Measurements from ENCODE around the gene PCIF1. TPM values are rescaled to one million over a fixed set of nuclear protein-coding genes. Genes with fewer than 3 reads are reported as not detected.
A peak's percentile ranks its signal among the peaks of the same experiment; 100 is the strongest.

The PCIF1 gene
- total RNA-seq, 1 donor from 2014 or later, result 13.0 TPM

DNA sequence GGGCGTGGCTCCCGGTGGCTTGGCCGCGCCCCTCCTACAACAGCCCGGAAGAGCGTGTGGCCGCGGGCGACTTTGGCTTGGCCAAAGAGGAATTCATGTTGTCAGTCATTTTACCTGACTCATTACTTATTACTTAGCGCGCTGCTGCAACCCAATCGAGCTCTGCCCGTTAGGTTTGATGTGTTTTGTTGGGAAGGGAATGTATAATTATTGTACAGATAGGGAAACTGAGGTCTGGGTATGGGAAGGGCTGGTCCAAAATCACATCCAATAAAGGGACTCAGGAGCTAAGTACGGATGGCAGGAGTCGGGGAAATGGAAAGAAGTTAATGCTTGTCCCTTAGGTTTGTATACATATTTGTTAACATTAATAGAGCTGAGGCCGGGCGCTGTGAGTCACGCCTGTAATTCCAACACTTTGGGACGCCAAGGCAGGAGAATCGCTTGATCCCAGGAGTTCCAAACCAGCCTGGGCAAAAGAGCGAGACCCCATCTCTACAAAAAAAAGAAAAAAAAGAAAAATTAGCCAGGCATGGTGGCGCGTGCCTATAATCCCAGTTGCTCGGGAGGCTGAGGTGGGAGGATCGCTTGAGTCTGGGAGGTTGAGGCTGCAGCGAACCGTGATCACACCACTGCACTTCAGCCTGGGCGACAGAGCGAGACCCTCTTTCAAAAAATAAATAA is 38.2 kb downstream of the PCIF1 start:
- FAIRE-seq, result no peak
- H3K9ac ChIP-seq (ENCODE audit: low read length), result peak overlapping the region; percentile 96

DNA sequence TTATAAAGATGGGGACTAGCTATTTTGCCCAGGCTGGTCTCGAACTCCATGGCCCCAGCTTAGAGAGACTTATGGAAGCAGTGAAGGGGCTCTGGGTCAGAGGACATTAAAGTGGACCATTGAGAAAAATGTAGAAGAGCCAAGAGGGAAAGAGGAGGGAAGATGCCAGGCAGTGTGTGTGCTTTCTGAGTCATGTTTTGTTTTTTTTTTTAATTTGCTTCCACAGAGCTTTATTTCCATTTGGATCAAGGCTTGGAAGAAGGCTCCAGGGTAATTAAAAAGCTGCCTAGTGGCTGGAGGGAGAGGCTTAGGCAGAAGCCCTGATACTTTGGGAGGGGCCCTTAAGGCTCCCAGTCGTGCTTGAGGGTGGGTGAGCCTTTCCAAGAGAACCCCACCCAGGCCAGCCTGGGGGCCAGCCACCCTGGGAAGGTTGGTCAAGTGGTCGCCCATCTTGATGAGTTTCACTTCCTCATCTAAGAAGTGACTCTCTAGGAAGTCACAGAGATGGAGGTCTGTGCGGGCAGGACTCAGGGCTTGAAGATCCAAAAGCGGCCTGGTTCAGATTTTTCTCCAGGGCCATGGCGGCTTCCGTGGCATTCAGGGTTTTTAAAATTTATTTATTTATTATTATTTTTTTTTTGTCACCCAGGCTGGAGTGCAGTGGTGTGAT is 40.5 kb downstream of the PCIF1 start:
- no peak overlapping the region for H2AFZ ChIP-seq (ENCODE audit: low read depth, low read length)
- H3K36me3 ChIP-seq (ENCODE audit: insufficient read depth, low read length), result no peaks in the 10 kb centered on the region
- peaks cover 3% of the 10 kb centered on the region for H4K20me1 ChIP-seq (ENCODE audit: insufficient read depth, low read length)
- no peak overlapping the region for H3K4me3 Mint-ChIP-seq (ENCODE audit: unreplicated experiment)
- no peaks in the 10 kb centered on the region for H3K9me3 Mint-ChIP-seq (ENCODE audit: unreplicated experiment)
- H3K4me2 ChIP-seq (ENCODE audit: low read length), result no peak overlapping the region
- H3K27me3 Mint-ChIP-seq (ENCODE audit: low read depth, unreplicated experiment), result peaks cover 2% of the 10 kb centered on the region
- FAIRE-seq (no peak), DNase-seq (ENCODE audit: low read depth) (no peak)
- peaks cover 16% of the 10 kb centered on the region for H3K4me1 ChIP-seq (ENCODE audit: insufficient read depth, low read length)
- TF ChIP-seq EZH2 (IDR thresholded peaks at IDR 0.05; ENCODE audit: insufficient read depth, low read length), result no peak
- TF ChIP-seq, protein P1, sequence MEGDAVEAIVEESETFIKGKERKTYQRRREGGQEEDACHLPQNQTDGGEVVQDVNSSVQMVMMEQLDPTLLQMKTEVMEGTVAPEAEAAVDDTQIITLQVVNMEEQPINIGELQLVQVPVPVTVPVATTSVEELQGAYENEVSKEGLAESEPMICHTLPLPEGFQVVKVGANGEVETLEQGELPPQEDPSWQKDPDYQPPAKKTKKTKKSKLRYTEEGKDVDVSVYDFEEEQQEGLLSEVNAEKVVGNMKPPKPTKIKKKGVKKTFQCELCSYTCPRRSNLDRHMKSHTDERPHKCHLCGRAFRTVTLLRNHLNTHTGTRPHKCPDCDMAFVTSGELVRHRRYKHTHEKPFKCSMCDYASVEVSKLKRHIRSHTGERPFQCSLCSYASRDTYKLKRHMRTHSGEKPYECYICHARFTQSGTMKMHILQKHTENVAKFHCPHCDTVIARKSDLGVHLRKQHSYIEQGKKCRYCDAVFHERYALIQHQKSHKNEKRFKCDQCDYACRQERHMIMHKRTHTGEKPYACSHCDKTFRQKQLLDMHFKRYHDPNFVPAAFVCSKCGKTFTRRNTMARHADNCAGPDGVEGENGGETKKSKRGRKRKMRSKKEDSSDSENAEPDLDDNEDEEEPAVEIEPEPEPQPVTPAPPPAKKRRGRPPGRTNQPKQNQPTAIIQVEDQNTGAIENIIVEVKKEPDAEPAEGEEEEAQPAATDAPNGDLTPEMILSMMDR (IDR thresholded peaks at IDR 0.05; ENCODE audit: insufficient read depth, low read depth, low read length), result no peak
- no peaks in the 10 kb centered on the region for H3K36me3 Mint-ChIP-seq (ENCODE audit: low read depth, unreplicated experiment)
- H3K27ac ChIP-seq (ENCODE audit: low read depth, low read length), result no peak overlapping the region
- H3K27me3 ChIP-seq (ENCODE audit: insufficient read depth, low read length), result peaks cover 3% of the 10 kb centered on the region
- H3K9ac ChIP-seq (ENCODE audit: low read length), result no peak overlapping the region
- no peaks in the 10 kb centered on the region for H3K9me3 ChIP-seq (ENCODE audit: insufficient read depth, low read depth, low read length)
- no peak overlapping the region for H3K4me3 ChIP-seq (ENCODE audit: insufficient read depth, low read depth, low read length)
- H3K27ac Mint-ChIP-seq (ENCODE audit: unreplicated experiment), result no peak overlapping the region
- peaks cover 12% of the 10 kb centered on the region for H3K4me1 Mint-ChIP-seq (ENCODE audit: low read depth, unreplicated experiment)
- peaks cover 17% of the 10 kb centered on the region for H3K79me2 ChIP-seq (ENCODE audit: insufficient read depth, low read length)

More for the DNA sequence above, 38.2 kb downstream of the PCIF1 start:
- Histone ChIP-seq H3K36me3 (ENCODE audit: insufficient read depth, low read length) (peaks cover 10% of the 10 kb centered on the region), H2AFZ (ENCODE audit: low read depth, low read length) (peak overlapping the region; percentile 61), H4K20me1 (ENCODE audit: insufficient read depth, low read length) (peaks cover 24% of the 10 kb centered on the region), H3K9me3 (ENCODE audit: insufficient read depth, low read depth, low read length) (no peaks in the 10 kb centered on the region), H3K27me3 (ENCODE audit: insufficient read depth, low read length) (peaks cover 3% of the 10 kb centered on the region), H3K4me2 (ENCODE audit: low read length) (peak overlapping the region; percentile 83), H3K4me3 (ENCODE audit: insufficient read depth, low read depth, low read length) (peak overlapping the region; percentile 86), H3K4me1 (ENCODE audit: insufficient read depth, low read length) (peaks cover 36% of the 10 kb centered on the region), H3K27ac (ENCODE audit: low read depth, low read length) (peak overlapping the region; percentile 100), H3K79me2 (ENCODE audit: insufficient read depth, low read length) (peaks cover 38% of the 10 kb centered on the region)
- H3K36me3 Mint-ChIP-seq (ENCODE audit: low read depth, unreplicated experiment), result no peaks in the 10 kb centered on the region
- no peaks in the 10 kb centered on the region for H3K9me3 Mint-ChIP-seq (ENCODE audit: unreplicated experiment)
- no peaks in the 10 kb centered on the region for H3K27me3 Mint-ChIP-seq (ENCODE audit: low read depth, unreplicated experiment)
- peaks cover 17% of the 10 kb centered on the region for H3K4me1 Mint-ChIP-seq (ENCODE audit: low read depth, unreplicated experiment)
- TF ChIP-seq, protein P1 (IDR thresholded peaks at IDR 0.05; ENCODE audit: insufficient read depth, low read depth, low read length), result no peak
- no peak for TF ChIP-seq EZH2 (IDR thresholded peaks at IDR 0.05; ENCODE audit: insufficient read depth, low read length)
- DNase-seq (ENCODE audit: low read depth), result no peak
- H3K4me3 Mint-ChIP-seq (ENCODE audit: unreplicated experiment), result peak overlapping the region; percentile 94
- peak overlapping the region; percentile 99 for H3K27ac Mint-ChIP-seq (ENCODE audit: unreplicated experiment)

DNA sequence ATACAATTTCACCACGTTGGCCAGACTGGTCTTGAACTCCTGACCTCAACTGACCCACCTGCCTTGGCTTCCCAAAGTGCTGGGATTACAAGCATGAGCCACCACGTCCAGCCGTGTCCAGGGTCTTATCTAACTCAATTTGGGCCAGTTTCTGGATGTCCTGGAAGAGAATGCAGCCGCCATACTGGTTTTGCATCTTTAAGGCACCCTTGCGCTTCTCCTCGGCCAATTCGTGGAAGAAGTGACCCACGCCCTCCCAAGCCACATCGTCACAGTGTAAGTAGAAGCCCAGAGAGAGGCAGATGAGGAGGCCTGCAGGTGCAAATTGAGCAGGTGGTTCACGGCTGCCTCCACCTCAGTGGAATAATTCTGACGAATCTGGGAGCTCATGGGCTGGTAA is 41.2 kb downstream of the PCIF1 start:
- Mint-ChIP-seq H3K9me3 (ENCODE audit: unreplicated experiment) (no peaks in the 10 kb centered on the region), H3K4me1 (ENCODE audit: low read depth, unreplicated experiment) (peaks cover 8% of the 10 kb centered on the region), H3K27ac (ENCODE audit: unreplicated experiment) (no peak overlapping the region), H3K4me3 (ENCODE audit: unreplicated experiment) (no peak overlapping the region), H3K27me3 (ENCODE audit: low read depth, unreplicated experiment) (peaks cover 2% of the 10 kb centered on the region), H3K36me3 (ENCODE audit: low read depth, unreplicated experiment) (no peaks in the 10 kb centered on the region)
- peaks cover 10% of the 10 kb centered on the region for H3K79me2 ChIP-seq (ENCODE audit: insufficient read depth, low read length)
- H3K4me1 ChIP-seq (ENCODE audit: insufficient read depth, low read length), result peaks cover 9% of the 10 kb centered on the region
- DNase-seq (ENCODE audit: low read depth) (no peak), FAIRE-seq (no peak)
- H3K27ac ChIP-seq (ENCODE audit: low read depth, low read length), result no peak overlapping the region
- H3K36me3 ChIP-seq (ENCODE audit: insufficient read depth, low read length), result no peaks in the 10 kb centered on the region
- TF ChIP-seq, protein P1 (IDR thresholded peaks at IDR 0.05; ENCODE audit: insufficient read depth, low read depth, low read length), result no peak
- TF ChIP-seq EZH2 (IDR thresholded peaks at IDR 0.05; ENCODE audit: insufficient read depth, low read length), result no peak
- H2AFZ ChIP-seq (ENCODE audit: low read depth, low read length), result no peak overlapping the region
- H3K9ac ChIP-seq (ENCODE audit: low read length), result no peak overlapping the region
- H3K9me3 ChIP-seq (ENCODE audit: insufficient read depth, low read depth, low read length), result no peaks in the 10 kb centered on the region
- H3K4me3 ChIP-seq (ENCODE audit: insufficient read depth, low read depth, low read length), result no peak overlapping the region
- H3K27me3 ChIP-seq (ENCODE audit: insufficient read depth, low read length), result peaks cover 3% of the 10 kb centered on the region
- no peaks in the 10 kb centered on the region for H4K20me1 ChIP-seq (ENCODE audit: insufficient read depth, low read length)
- no peak overlapping the region for H3K4me2 ChIP-seq (ENCODE audit: low read length)

Measured in astrocyte (in vitro differentiated cells and primary cell).